H9 (cell line): Measurements from ENCODE around the gene MCHR1. TPM values are rescaled to one million over a fixed set of nuclear protein-coding genes. Genes with fewer than 3 reads are reported as not detected.

ENCODE experiments used
- DNase-seq: peaks from one replicate; pipeline ENCODE4 v3.0.0-alpha.2; 2017
- H2AFZ ChIP-seq: one replicate; pipeline ENCODE4 v1.6.1; 2013; ENCODE audit warnings: mild to moderate bottlenecking, low read length, control low read depth, moderate library complexity
- H2AK5ac ChIP-seq: 2 replicates; pipeline ENCODE4 v1.6.1; 2013; ENCODE audit warnings: low read length, control low read depth, mixed read lengths; ENCODE audit not compliant: insufficient read length
- H2BK120ac ChIP-seq: one replicate; pipeline ENCODE4 v1.6.1; 2013; ENCODE audit warnings: low read depth, mild to moderate bottlenecking, low read length, control low read depth, inconsistent platforms; ENCODE audit not compliant: poor library complexity, severe bottlenecking
- H2BK12ac ChIP-seq: 2 replicates; pipeline ENCODE4 v1.6.1; 2013; ENCODE audit warnings: low read length, control low read depth, mixed read lengths, low read depth; ENCODE audit not compliant: insufficient read length
- H2BK15ac ChIP-seq: 2 replicates; pipeline ENCODE4 v1.6.1; 2013; ENCODE audit warnings: low read depth, low read length, control low read depth
- H2BK20ac ChIP-seq: one replicate; pipeline ENCODE4 v1.6.1; 2013; ENCODE audit warnings: low read depth, mild to moderate bottlenecking, low read length, control low read depth, inconsistent platforms; ENCODE audit not compliant: poor library complexity, severe bottlenecking
- H2BK5ac ChIP-seq: 2 replicates; pipeline ENCODE4 v1.6.1; 2013; ENCODE audit warnings: low read length, control low read depth, mixed read lengths; ENCODE audit not compliant: insufficient read length
- H3K14ac ChIP-seq: 2 replicates; pipeline ENCODE4 v1.6.1; 2013; ENCODE audit warnings: low read length, control low read depth; ENCODE audit not compliant: insufficient read depth
- H3K18ac ChIP-seq: 2 replicates; pipeline ENCODE4 v1.6.1; 2013; ENCODE audit warnings: low read depth, mild to moderate bottlenecking, mixed read lengths, low read length, control low read depth; ENCODE audit not compliant: insufficient read length
- H3K23ac ChIP-seq: 2 replicates; pipeline ENCODE4 v1.6.1; 2013; ENCODE audit warnings: low read length, control low read depth, mixed read lengths, low read depth; ENCODE audit not compliant: insufficient read length
- H3K23me2 ChIP-seq: 2 replicates; pipeline ENCODE4 v1.6.1; 2013; ENCODE audit warnings: low read depth, mild to moderate bottlenecking, mixed read lengths, low read length, control low read depth; ENCODE audit not compliant: insufficient read length, poor library complexity, severe bottlenecking
- H3K27ac ChIP-seq: 2 replicates; pipeline ENCODE4 v1.5.1; 2013; ENCODE audit warnings: low read length, control low read depth, mixed read lengths, low read depth; ENCODE audit not compliant: insufficient read length
- H3K27me3 ChIP-seq: 2 replicates; pipeline ENCODE4 v1.6.1; 2013; ENCODE audit warnings: low read length, control low read depth, inconsistent platforms; ENCODE audit not compliant: insufficient read depth
- H3K4ac ChIP-seq: 2 replicates; pipeline ENCODE4 v1.6.1; 2013; ENCODE audit warnings: low read depth, mild to moderate bottlenecking, control low read depth, inconsistent platforms, low read length, moderate library complexity
- H3K4me1 ChIP-seq: 2 replicates; pipeline ENCODE4 v1.6.1; 2013; ENCODE audit warnings: low read length, control low read depth, inconsistent platforms; ENCODE audit not compliant: insufficient read depth
- H3K4me2 ChIP-seq: 2 replicates; pipeline ENCODE4 v1.6.1; 2013; ENCODE audit warnings: low read length, control low read depth, mixed read lengths; ENCODE audit not compliant: insufficient read length, insufficient read depth
- H3K56ac ChIP-seq: 2 replicates; pipeline ENCODE4 v1.6.1; 2013; ENCODE audit warnings: low read depth, mild to moderate bottlenecking, mixed read lengths, low read length, control low read depth; ENCODE audit not compliant: insufficient read length
- H3K79me1 ChIP-seq: 2 replicates; pipeline ENCODE4 v1.6.1; 2013; ENCODE audit warnings: low read depth, mild to moderate bottlenecking, moderate library complexity, low read length, control low read depth, inconsistent platforms; ENCODE audit not compliant: insufficient read depth, poor library complexity, severe bottlenecking
- H3K79me2 ChIP-seq: 2 replicates; pipeline ENCODE4 v1.6.1; 2013; ENCODE audit warnings: low read length, control low read depth, inconsistent platforms; ENCODE audit not compliant: insufficient read depth
- H3K9ac ChIP-seq: 2 replicates; pipeline ENCODE4 v1.6.1; 2013; ENCODE audit warnings: low read length, control low read depth, mixed read lengths; ENCODE audit not compliant: insufficient read length; ENCODE audit errors: extremely low read depth
- H3K9me3 ChIP-seq: one replicate; pipeline ENCODE4 v1.6.1; 2013; ENCODE audit warnings: low read depth, low read length, inconsistent platforms; ENCODE audit not compliant: control insufficient read depth
- H3T11ph ChIP-seq: one replicate; pipeline ENCODE4 v1.6.1; 2013; ENCODE audit warnings: mild to moderate bottlenecking, low read length, control low read depth, inconsistent platforms
- H4K20me1 ChIP-seq: one replicate; pipeline ENCODE4 v1.6.1; 2013; ENCODE audit not compliant: control insufficient read depth, insufficient read length, insufficient read depth
- H4K5ac ChIP-seq: 2 replicates; pipeline ENCODE4 v1.6.1; 2013; ENCODE audit warnings: low read depth, mild to moderate bottlenecking, mixed read lengths, low read length, control low read depth; ENCODE audit not compliant: insufficient read length
- H4K8ac ChIP-seq: replicated peaks from 2 replicates; pipeline ENCODE4 v1.6.1; 2013; ENCODE audit warnings: low read length, control low read depth, mixed read lengths, low read depth; ENCODE audit not compliant: insufficient read length
- H4K91ac ChIP-seq: 2 replicates; pipeline ENCODE4 v1.6.1; 2013; ENCODE audit warnings: low read depth, mild to moderate bottlenecking, moderate library complexity, mixed read lengths, low read length, control low read depth; ENCODE audit not compliant: insufficient read length
- H3K27ac Mint-ChIP-seq, 3 experiments: 2 replicates in 2 of 3; 3 replicates in 1 of 3; pipeline ENCODE4 v1.8.0; 2020 to 2021; ENCODE audit warnings: mixed read lengths in 3 of 3, mild to moderate bottlenecking in 1 of 3, moderate library complexity in 1 of 3
- H3K27me3 Mint-ChIP-seq: 2 replicates; pipeline ENCODE4 v1.8.0; 2021; ENCODE audit warnings: low read depth, mild to moderate bottlenecking, moderate library complexity, mixed read lengths
- H3K36me3 Mint-ChIP-seq, 3 experiments: 2 replicates in 2 of 3; 3 replicates in 1 of 3; pipeline ENCODE4 v1.8.0; 2020 to 2021; ENCODE audit warnings: low read depth in 3 of 3, mixed read lengths in 3 of 3; ENCODE audit not compliant: insufficient read depth in 1 of 3
- H3K4me1 Mint-ChIP-seq, 2 experiments: 2 replicates each; pipeline ENCODE4 v1.8.0; 2020; ENCODE audit warnings: mixed read lengths in 2 of 2
- H3K4me3 Mint-ChIP-seq, 2 experiments: 2 replicates in 1 of 2; 3 replicates in 1 of 2; pipeline ENCODE4 v1.8.0; 2020 to 2021; ENCODE audit warnings: mild to moderate bottlenecking in 2 of 2, mixed read lengths in 2 of 2, moderate library complexity in 1 of 2
- H3K9me3 Mint-ChIP-seq, 2 experiments: 2 replicates in 1 of 2; 3 replicates in 1 of 2; pipeline ENCODE4 v1.8.0; 2020; ENCODE audit warnings: mild to moderate bottlenecking in 2 of 2, mixed read lengths in 2 of 2, moderate library complexity in 1 of 2
- CTCF ChIP-seq: fragments of 200-600 bp; sonication (generic); conservative IDR thresholded peaks from 3 replicates; pipeline ENCODE4 v1.8.0; 2021; ENCODE audit warnings: antibody characterized with exemption, mild to moderate bottlenecking
- WGBS: extraction: QIAGEN DNeasy Blood & Tissue Kit; methylation state at CpG from one replicate; pipeline ENCODE4 v1.1.7; 2013; ENCODE audit warnings: missing lambda C conversion rate, low lambda C conversion rate, mixed read lengths; ENCODE audit not compliant: insufficient read length; ENCODE audit errors: extremely low coverage; 5-methylcytosine and 5-hydroxymethylcytosine counted together
- total RNA-seq: library from RNA; stranded (reverse); gene quantifications from 2 replicates; pipeline ENCODE4 v1.2.1, GENCODE V29; 2021

Gene MCHR1
- total RNA-seq, 1 experiment from 2014 or later, result 2.9 TPM

GRCh38 chr22:40636380-40637182 is 42.7 kb upstream of the MCHR1 start, which contains the start of gene MRTFA:
MRTFA (minus strand) TSS chr22:40636719.
- H3K4me2 ChIP-seq, result peak within 1 kb of the TSS; percentile 98
- peak within 1 kb of the TSS; percentile 83 for H3K18ac ChIP-seq
- H4K91ac ChIP-seq, result no peak within 1 kb of the TSS
- H3K79me1 ChIP-seq, result peaks cover 5% of the 10 kb centered on the region
- no peak within 1 kb of the TSS for H2AK5ac ChIP-seq
- H3K27me3 Mint-ChIP-seq, result no peaks in the 10 kb centered on the region
- peak within 1 kb of the TSS in 2 of 3 experiments; percentile 78 to 83; a peak in 4 of 7 replicates for H3K27ac Mint-ChIP-seq
- H2BK15ac ChIP-seq, result no peak within 1 kb of the TSS
- peak within 1 kb of the TSS; percentile 56 for H3K9ac ChIP-seq
- H2BK20ac ChIP-seq, result no peak within 1 kb of the TSS
- TF ChIP-seq CTCF, result no peak
- no CpG with 5 or more reads among the region's 82 CpGs for WGBS
- no peak within 1 kb of the TSS for H2BK120ac ChIP-seq
- no peak within 1 kb of the TSS for H3K4ac ChIP-seq
- H3K4me3 Mint-ChIP-seq, result peak within 1 kb of the TSS; percentile 88 to 92
- no peak within 1 kb of the TSS for H3T11ph ChIP-seq
- H3K56ac ChIP-seq, result no peak within 1 kb of the TSS
- peaks cover 0 to 4% (median 2%) of the 10 kb centered on the region in 3 experiments for H3K36me3 Mint-ChIP-seq
- no peak within 1 kb of the TSS for H4K5ac ChIP-seq
- H4K8ac ChIP-seq, result no peak within 1 kb of the TSS
- H2BK5ac ChIP-seq, result no peak within 1 kb of the TSS
- H3K9me3 Mint-ChIP-seq, result 0 out of 5 replicates have a peak, but pooled peaks cover 0 to 2% of the 10 kb centered on the region in 2 experiments
- peaks cover 12% of the 10 kb centered on the region for H3K23me2 ChIP-seq
- H3K79me2 ChIP-seq, result peaks cover 14% of the 10 kb centered on the region; the same call in 1 of the 2 replicates
- H3K9me3 ChIP-seq, result no peaks in the 10 kb centered on the region
- H3K14ac ChIP-seq, result no peak within 1 kb of the TSS
- H2AFZ ChIP-seq, result peak within 1 kb of the TSS; percentile 1
- peak; percentile 100 for DNase-seq
- no peak within 1 kb of the TSS for H3K27ac ChIP-seq
- H3K4me1 Mint-ChIP-seq, result peaks cover 21 to 22% of the 10 kb centered on the region in 2 experiments
- no peaks in the 10 kb centered on the region for H3K27me3 ChIP-seq
- peaks cover 4% of the 10 kb centered on the region; the same call in 1 of the 2 replicates for H3K4me1 ChIP-seq
- H3K23ac ChIP-seq, result no peak within 1 kb of the TSS
- H2BK12ac ChIP-seq, result no peak within 1 kb of the TSS
- no peaks in the 10 kb centered on the region for H4K20me1 ChIP-seq
